Heart left ventricle (tissue), 16 donors: ENCODE data around the gene PPHLN1. TPM values are rescaled to one million over a fixed set of nuclear protein-coding genes. Genes with fewer than 3 reads are reported as not detected.
"Not testable (repeated sequence)": the region's sequence is repeated elsewhere in the genome, so short reads cannot be mapped to it uniquely, and the experiment has no call there.

ENCODE experiments used
- ATAC-seq, 4 donors: fragments of 200-7000 bp; cut with Tn5 transposase; one replicate each; pipeline ENCODE4 v1.9.1; 2020 to 2022; ENCODE audit warnings: moderate library complexity in 4 of 4, mild to moderate bottlenecking in 3 of 4, moderate number of reproducible peaks in 1 of 4
- DNase-seq, 5 donors: peaks; one replicate each; pipeline ENCODE4 v3.0.0-alpha.2; 2020
- H3K27ac ChIP-seq, 12 donors: fragments of 200-600 bp; sonication (generic) in 4 of 12; one replicate each; pipeline versions ENCODE4 v1.5.0 to v1.8.0; 2016 to 2022; ENCODE audit warnings: mild to moderate bottlenecking in 2 of 12
- H3K27me3 ChIP-seq, 9 donors: fragments of 200-600 bp; sonication (generic) in 2 of 9; one replicate each; pipeline versions ENCODE4 v1.5.1 to v1.8.0; 2016 to 2022; ENCODE audit warnings: mild to moderate bottlenecking in 3 of 9
- H3K36me3 ChIP-seq, 9 donors: fragments of 200-600 bp; sonication (generic) in 2 of 9; one replicate each; pipeline versions ENCODE4 v1.5.0 to v1.8.0; 2018 to 2022; ENCODE audit warnings: mild to moderate bottlenecking in 2 of 9
- H3K4me1 ChIP-seq, 12 donors: fragments of 200-600 bp; sonication (generic) in 4 of 12; one replicate each; pipeline versions ENCODE4 v1.5.0 to v1.8.0; 2016 to 2022; ENCODE audit warnings: mild to moderate bottlenecking in 3 of 12
- H3K4me3 ChIP-seq, 12 donors: fragments of 200-600 bp; sonication (generic) in 4 of 12; one replicate each; pipeline versions ENCODE4 v1.5.0 to v1.8.0; 2017 to 2022; ENCODE audit warnings: mild to moderate bottlenecking in 9 of 12, moderate library complexity in 4 of 12
- H3K9me3 ChIP-seq, 12 donors: fragments of 200-600 bp; sonication (generic) in 4 of 12; one replicate each; pipeline versions ENCODE4 v1.5.0 to v1.8.0; 2016 to 2022; ENCODE audit warnings: mild to moderate bottlenecking in 1 of 12
- POLR2A ChIP-seq, 2 donors: fragments of 450-650 bp; IDR thresholded peaks; one replicate each; pipeline ENCODE4 v1.6.1; 2017; ENCODE audit warnings: antibody characterized with exemption in 2 of 2, mild to moderate bottlenecking in 2 of 2, moderate library complexity in 2 of 2
- WGBS, 4 donors: extraction: QIAGEN DNeasy Blood & Tissue Kit in 2 of 4; methylation state at CpG; one replicate each; pipeline versions ENCODE4 v1.1.5 to v1.1.7; 2013 to 2018; 5-methylcytosine and 5-hydroxymethylcytosine counted together
- intact Hi-C, 10 donors: fragments of 100-400 bp; cut with DNase I; formaldehyde crosslinking; loops; one replicate each; pipeline versions ENCODE4 v1.11.1 to v1.14.2; 2022
- polyA plus RNA-seq, 2 donors: library from polyadenylated mRNA; stranded (reverse); fragments of 200-250 nt; gene quantifications; one replicate each; pipeline ENCODE4 v1.2.3, GENCODE V29; 2013
- total RNA-seq, 9 donors: library from RNA; depleted of rRNA in 2 of 9; stranded (reverse); fragments of >200 nt in 2 of 9; fragmentation: NEBNext Ultra II Directional in 3 of 9; extraction: Animal tissue kit (Norgen Biotek cat#: 25700) in 3 of 9; gene quantifications; one replicate each; pipeline versions ENCODE4 v1.1.0 to v1.2.4, GENCODE V29; 2016 to 2023
- TF ChIP-seq, protein P1 (sequence below), 12 donors: fragments of 200-600 bp; sonication (generic) in 4 of 12; IDR thresholded peaks; one replicate each; pipeline versions ENCODE4 v1.5.0 to v1.8.0; 2018 to 2022; ENCODE audit warnings: antibody characterized with exemption in 12 of 12, mild to moderate bottlenecking in 5 of 12
- donor health status: ischemic (EF 13 %, LVEDD 7.1; RV severe dilation, severe dysfunction).
- donor health status: healthy with polysubstance abuse.
- donor health status: DM: no; HTN: yes; CAD: no.
- donor health status: DM: no; HTN: no; CAD: no.
- donor health status: ischemic (EF 25% LVEDD 6.9; RV normal size, moderate dysfunction).
- donor health status: ischemic (EF 25% LVEDD 5.7; RV mildly dilated, moderate dysfunction).
- donor health status: healthy.
- donor health status: DM: yes; HTN: yes; CAD: no.
- donor health status: ischemic (EF 35%, LVEDD 5.7; RV mildly dilated, moderate dysfunction).
- donor health status: nonischemic (EF 11% LVEDD 7.7; RV severe dilation, severe dysfunction).
- donor health status: DM: yes; HTN: yes; CAD: no.
- donor health status: PGD.
- donor health status: ischemic (EF 29% LVEDD 5.4; RV normal size, mild dysfunction).
- donor health status: nonischemic (EF 23%, LVEDD 6.1; RV moderate dilation, normal function).

PPHLN1 gene
- total and polyA plus RNA-seq, 11 donors = 21.4 to 41.1 (median 35.6) TPM

DNA sequence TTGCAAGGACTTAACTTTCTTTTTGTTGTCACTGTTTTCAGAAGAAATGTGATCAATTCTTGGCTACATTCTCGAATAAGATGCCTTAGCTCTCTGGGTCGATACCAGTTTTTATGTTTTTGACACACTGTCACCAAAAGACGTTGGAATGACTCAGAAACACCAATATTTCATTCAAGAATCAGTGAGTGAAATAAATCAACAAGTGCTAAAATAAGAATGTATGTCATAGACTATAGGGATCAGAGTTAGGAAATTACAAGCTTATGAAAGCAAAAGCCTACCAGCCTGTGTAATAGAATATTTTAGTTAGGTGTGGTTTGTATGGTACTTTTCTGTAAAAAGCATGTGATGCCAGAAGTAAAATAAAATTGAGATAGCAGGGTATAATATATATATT, 17.8 kb downstream of the PPHLN1 start:
- intact Hi-C loops = no loop called here
- no peak for DNase-seq
- Histone ChIP-seq H3K27me3 (no peaks in the 10 kb centered on the region), H3K4me1 (peaks cover 0 to 5% (median 0%) of the 10 kb centered on the region in 12 donors), H3K4me3 (no peak overlapping the region), H3K9me3 (no peaks in the 10 kb centered on the region), H3K27ac (no peak overlapping the region), H3K36me3 (peaks cover 0 to 7% (median 0%) of the 10 kb centered on the region in 9 donors)
- WGBS, 4 donors = 75 to 91% (median 81%) methylated on average over 3 of the region's 3 CpGs
- ATAC-seq = no peak
- TF ChIP-seq, protein P1, sequence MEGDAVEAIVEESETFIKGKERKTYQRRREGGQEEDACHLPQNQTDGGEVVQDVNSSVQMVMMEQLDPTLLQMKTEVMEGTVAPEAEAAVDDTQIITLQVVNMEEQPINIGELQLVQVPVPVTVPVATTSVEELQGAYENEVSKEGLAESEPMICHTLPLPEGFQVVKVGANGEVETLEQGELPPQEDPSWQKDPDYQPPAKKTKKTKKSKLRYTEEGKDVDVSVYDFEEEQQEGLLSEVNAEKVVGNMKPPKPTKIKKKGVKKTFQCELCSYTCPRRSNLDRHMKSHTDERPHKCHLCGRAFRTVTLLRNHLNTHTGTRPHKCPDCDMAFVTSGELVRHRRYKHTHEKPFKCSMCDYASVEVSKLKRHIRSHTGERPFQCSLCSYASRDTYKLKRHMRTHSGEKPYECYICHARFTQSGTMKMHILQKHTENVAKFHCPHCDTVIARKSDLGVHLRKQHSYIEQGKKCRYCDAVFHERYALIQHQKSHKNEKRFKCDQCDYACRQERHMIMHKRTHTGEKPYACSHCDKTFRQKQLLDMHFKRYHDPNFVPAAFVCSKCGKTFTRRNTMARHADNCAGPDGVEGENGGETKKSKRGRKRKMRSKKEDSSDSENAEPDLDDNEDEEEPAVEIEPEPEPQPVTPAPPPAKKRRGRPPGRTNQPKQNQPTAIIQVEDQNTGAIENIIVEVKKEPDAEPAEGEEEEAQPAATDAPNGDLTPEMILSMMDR (IDR thresholded peaks at IDR 0.05) = no peak
- no peak for TF ChIP-seq POLR2A (IDR thresholded peaks at IDR 0.05)

DNA sequence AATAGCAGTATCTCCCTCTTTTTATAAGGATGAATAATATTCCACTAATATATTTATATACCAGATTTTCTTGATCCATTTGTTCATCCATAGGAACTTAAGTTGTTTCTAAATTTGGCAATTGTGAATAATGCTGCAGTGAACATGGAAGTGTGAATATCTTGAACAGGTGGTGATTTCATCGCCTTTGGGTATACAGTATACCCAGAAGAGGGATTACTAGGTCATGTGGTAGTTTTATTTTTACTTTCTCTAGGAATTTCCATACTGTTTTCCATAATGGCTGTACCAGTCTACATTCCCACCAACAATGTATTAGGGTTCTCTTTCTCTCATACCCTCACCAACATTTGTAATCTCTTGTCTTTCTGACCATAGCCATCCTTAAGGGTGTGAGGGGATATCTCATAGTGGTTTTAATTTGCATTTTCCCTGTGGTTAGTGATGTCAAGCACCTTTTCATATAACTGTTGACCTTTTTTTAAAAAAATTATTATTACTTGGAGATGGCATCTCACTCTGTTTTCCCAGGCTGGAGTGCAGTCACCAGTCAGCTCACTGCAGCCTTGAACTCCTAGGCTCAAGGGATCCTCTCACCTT, 20.5 kb downstream of the PPHLN1 start:
- H3K4me1 ChIP-seq = peaks cover 0 to 5% (median 0%) of the 10 kb centered on the region in 12 donors
- ATAC-seq = no peak
- 91 to 97% (median 94%) methylated on average over 1 of the region's 1 CpG for WGBS, 4 donors
- no peak overlapping the region for H3K27ac ChIP-seq
- TF ChIP-seq POLR2A (IDR thresholded peaks at IDR 0.05) = no peak
- TF ChIP-seq, protein P1 (IDR thresholded peaks at IDR 0.05) = no peak
- no peak for DNase-seq
- intact Hi-C loops = no loop called here
- no peaks in the 10 kb centered on the region for H3K27me3 ChIP-seq
- H3K9me3 ChIP-seq = no peaks in the 10 kb centered on the region
- no peak overlapping the region for H3K4me3 ChIP-seq
- H3K36me3 ChIP-seq = peaks cover 0 to 4% (median 0%) of the 10 kb centered on the region in 9 donors

DNA sequence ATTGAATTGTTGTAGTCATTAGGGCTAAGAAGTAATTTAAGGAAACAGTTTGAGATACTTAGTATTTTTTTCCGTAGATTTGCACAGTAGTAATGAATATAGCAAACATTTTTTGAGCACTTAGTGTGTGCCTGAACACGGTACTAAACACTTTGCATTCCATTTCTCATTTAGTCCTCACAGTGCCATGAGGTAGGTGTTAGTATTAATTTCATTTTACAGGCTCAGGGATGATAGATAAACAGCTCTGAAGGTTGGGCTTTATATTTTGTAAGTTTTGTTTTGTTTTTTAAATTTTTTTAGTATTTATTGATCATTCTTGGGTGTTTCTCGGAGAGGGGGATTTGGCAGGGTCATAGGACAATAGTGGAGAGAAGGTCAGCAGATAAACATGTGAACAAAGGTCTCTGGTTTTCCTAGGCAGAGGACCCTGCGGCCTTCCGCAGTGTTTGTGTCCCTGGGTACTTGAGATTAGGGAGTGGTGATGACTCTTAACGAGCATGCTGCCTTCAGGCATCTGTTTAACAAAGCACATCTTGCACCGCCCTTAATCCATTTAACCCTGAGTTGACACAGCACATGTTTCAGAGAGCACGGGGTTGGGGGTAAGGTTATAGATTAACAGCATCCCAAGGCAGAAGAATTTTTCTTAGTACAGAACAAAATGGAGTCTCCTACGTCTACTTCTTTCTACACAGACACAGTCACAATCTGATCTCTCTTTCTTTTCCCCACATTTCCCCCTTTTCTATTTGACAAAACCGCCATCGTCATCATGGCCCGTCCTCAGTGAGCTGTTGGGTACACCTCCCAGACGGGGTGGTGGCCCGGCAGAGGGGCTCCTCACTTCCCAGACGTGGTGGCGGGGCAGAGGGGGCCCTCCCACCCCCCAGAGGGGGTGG, 23.4 kb downstream of the PPHLN1 start:
- whole genome bisulfite sequencing, 4 donors = 71 to 83% (median 78%) methylated on average over 11 to 12 of the region's 16 CpGs

DNA sequence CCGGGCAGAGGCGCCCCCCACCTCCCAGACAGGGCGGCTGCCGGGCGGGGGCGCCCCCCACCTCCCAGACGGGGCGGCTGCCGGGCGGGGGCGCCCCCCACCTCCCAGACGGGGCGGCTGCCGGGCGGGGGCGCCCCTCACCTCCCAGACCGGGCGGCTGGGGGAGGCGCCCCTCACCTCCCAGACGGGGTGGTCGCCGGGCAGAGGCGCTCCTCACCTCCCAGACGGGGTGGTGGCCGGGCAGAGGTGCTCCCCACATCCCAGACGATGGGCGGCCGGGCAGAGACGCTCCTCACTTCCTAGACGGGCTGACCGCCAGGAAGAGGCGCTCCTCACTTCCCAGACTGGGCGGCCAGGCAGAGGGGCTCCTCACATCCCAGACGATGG, 24.0 kb downstream of the PPHLN1 start:
- H3K27ac ChIP-seq, DNase-seq, H3K9me3 ChIP-seq, H3K4me3 ChIP-seq, H3K27me3 ChIP-seq, intact Hi-C loops, ATAC-seq, H3K4me1 ChIP-seq: not testable (repeated sequence)
- peaks cover 0 to 26% (median 15%) of the 10 kb centered on the region in 9 donors for H3K36me3 ChIP-seq
- 95 to 98% (median 96%) methylated on average over 10 to 34 of the region's 34 CpGs for WGBS, 4 donors

More for the DNA sequence above, 23.4 kb downstream of the PPHLN1 start:
- H3K27me3 ChIP-seq, H3K4me3 ChIP-seq, H3K27ac ChIP-seq, H3K4me1 ChIP-seq, intact Hi-C loops, H3K9me3 ChIP-seq: not testable (repeated sequence)
- H3K36me3 ChIP-seq = peaks cover 0 to 19% (median 9%) of the 10 kb centered on the region in 9 donors
- DNase-seq = peak in 1 of 5 donors; percentile 60
- ATAC-seq = peak in 1 of 4 donors; percentile 57

DNA sequence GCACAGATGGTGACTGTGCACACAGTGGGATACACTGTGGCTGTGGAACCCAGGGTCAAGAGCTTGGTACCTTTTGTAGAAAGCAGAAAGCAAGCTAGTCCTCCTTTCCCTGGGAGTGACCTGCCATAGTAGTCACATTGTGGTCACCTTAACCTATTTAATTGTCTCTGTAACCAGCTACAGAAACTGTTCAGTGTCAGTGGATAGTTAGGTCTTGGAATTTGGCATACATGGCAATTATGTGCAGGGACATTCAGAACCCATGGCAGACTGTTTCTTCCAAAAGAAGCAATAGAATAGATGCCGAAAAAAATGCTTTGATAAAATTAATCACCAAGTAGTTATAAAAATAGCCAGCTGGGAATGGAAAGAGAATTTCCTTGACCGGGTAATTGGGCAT, 30.4 kb downstream of the PPHLN1 start:
- WGBS, 4 donors = 32 to 49% (median 39%) methylated on average over 2 of the region's 2 CpGs
- no peaks in the 10 kb centered on the region for H3K27me3 ChIP-seq
- TF ChIP-seq, protein P1 (IDR thresholded peaks at IDR 0.05) = no peak
- TF ChIP-seq POLR2A (IDR thresholded peaks at IDR 0.05) = no peak
- H3K36me3 ChIP-seq = peaks cover 0 to 47% (median 32%) of the 10 kb centered on the region in 9 donors
- intact Hi-C loops = no loop called here
- H3K4me3 ChIP-seq = no peak overlapping the region
- ATAC-seq (peak; percentile 55 to 90 (median 72)), DNase-seq (no peak)
- H3K4me1 ChIP-seq = peaks cover 0 to 10% (median 0%) of the 10 kb centered on the region in 12 donors
- H3K27ac ChIP-seq = peak overlapping the region in 10 of 12 donors; percentile 2 to 73 (median 58)
- no peaks in the 10 kb centered on the region for H3K9me3 ChIP-seq
